NCI-H1417 (cell line): ENCODE data around the gene ABCC6.
"Not testable (repeated sequence)": the region's sequence is repeated elsewhere in the genome, so short reads cannot be mapped to it uniquely, and the experiment has no call there.

ENCODE experiments used
- DNase-seq, 3 experiments: peaks; one replicate each; lab custom pipeline; 2025; lab: John Stamatoyannopoulos, UW

Gene ABCC6

DNA sequence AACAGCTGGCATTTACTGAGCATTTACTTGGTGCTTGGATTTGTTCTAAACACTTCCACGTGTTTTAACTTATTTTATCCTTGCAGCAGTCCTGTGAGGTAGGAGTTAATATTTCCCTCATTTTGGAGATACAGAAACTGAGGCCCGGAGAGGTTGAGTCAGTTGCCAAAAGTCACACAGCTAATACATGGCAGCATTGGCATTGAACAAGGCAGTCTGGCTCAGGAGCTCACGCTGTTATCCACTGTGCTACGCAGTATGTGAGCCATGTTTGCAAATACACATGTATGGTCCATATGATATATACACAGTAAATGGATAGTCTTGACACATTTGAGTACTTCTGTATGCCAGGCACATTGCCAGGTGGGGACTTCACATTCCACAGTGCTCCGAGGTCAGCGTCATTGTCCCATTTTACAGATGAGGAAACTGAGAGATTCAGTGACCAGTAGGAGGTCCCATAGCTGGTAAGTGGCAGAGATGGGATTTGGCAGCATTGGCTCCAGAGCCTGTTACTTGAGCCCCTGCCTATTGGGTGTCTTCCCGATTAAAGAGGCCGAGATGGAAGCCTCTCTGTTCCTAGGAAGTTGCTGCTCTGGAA, 110.7 kb downstream of the ABCC6 start:
- no peak for DNase-seq

DNA sequence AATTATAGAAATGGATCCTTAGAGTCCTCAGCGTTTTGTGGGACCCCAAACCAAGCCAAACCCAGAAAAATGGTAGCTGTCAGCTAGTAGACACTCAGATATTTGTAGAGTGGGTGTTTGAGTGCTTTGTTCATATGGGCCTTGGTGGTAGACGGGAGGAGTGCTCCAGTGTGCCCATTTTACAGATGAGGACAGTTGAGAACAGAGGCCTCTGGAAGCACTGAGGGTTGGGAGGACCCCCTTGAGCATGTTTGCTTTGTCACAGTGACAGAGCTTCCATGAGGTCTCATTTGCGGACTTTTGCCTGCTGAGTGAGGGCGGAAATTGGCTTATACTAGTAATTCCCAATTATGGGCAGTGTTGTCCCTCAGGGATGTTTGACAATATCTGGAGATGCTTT, 111.7 kb downstream of the ABCC6 start:
- DNase-seq = no peak

DNA sequence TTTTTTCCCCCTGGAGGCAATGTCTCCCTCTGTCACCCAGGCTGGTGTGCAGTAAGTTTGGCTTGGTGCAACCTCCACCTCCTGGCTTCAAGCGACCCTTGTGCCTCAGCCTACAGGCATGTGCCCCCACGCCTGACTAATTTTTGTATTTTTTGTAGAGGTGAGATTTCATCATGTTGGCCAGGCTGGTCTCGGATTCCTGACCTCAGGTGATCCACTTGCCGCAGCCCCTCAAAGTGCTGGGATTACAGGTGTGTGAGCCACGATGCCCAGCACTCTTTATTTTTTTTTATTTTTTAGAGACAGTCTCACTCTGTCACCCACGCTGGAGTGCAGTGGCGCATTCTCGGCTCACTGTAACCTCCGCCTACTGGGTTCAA, 113.2 kb downstream of the ABCC6 start:
- no peak for DNase-seq

DNA sequence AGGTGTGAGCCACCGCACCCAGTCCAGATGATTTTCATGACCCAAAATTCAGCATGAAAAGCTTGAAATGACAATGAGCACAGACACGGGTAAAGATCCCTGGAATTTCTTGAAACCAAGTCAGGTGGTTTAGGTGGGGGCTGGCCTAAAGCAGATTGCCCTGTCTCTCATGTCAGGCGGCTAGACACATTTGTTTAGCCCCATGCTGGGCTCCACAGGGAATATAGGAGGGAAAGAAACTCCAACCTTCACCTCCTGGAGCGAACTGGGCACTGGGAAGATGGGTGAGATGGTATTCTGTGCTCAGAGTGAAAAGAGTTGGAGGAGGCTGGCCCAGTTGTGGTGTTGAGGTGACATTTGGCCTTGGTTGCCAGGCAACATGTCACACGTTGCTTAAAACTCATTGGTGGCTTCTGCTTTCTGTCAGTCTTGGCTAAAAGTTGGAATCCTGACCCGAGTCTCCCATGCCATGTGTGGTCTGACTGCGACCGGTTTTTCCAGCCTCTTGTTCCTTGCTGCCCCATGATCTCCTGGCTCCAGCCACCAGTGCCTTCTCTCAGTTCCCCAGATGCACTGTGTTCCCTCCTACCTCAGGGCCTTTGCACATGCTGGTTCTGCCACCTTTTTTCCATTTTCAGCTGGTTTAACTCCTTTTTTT, 113.7 kb downstream of the ABCC6 start:
- no peak for DNase-seq

DNA sequence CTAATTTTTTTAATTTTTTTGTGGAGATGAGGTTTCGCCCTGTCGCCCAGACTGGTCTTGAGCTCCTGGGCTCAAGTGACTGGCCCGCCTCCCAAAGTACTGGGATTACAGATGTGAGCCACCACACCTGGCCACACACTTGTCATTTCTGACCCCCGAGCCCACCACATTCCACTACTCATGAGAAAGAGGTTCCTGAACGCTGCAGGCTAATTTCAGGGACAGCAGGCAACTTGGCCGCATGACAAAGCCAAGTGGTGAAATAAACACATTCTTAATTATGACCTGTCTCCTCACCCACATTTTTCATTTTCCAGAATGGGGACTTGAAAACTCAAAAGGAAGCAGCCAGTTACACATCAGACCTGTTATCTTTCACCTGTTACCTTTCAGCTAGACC, 114.5 kb downstream of the ABCC6 start:
- DNase-seq = no peak

DNA sequence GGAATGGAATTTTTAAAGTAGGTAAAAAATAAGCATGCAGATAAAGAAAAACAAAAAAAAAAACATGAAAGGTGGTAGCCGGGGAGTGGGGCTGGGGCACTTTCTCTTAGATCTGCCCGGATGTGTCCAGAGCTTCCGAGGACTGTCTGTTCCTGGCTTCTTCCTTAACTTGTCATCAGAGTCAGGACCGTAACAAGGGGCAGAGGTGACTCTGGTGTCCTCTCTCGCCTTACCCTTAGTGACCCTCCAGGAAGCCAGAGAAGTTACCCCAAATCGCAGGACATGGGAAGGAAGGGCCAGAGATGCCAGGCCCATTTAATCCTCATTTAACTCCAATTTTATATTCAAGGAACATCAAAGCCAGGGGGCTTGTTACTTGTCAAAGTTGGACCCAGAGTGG, 115.5 kb downstream of the ABCC6 start:
- DNase-seq = no peak

DNA sequence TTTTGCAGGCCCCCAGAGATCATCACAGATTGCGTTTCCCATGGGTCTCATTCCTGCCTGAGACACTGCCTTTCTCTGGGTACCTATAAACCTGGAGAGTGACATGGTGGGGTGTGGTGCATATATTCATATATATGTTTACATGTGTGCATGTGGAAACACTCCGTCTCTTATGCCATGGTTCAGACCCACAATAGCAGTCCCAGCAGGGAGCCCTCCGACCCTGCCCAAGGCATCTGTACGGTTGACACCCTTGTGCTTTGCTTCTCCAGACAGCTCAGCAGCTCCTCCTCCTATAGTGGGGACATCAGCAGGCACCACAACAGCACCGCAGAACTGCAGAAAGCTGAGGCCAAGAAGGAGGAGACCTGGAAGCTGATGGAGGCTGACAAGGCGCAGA, 116.8 kb downstream of the ABCC6 start:
- no peak for DNase-seq

DNA sequence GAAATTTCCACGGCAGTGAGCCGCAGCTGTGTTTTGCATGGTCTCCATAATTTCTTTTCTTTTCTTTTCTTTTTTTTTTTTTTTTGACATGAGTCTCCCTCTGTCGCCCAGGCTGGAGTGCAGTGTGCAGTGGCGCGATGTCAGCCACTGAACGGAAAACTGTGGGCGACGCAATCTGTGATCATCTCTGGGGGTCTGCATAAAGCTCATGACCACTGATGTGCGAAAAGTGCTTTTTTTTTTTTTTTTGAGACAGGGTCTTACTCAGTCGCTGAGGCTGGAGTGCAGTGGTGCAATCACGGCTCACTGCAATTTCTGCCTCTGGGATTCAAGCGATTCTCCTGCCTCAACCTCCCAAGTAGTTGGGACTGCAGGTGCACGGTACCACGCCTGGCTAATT, 117.6 kb downstream of the ABCC6 start:
- DNase-seq = no peak

DNA sequence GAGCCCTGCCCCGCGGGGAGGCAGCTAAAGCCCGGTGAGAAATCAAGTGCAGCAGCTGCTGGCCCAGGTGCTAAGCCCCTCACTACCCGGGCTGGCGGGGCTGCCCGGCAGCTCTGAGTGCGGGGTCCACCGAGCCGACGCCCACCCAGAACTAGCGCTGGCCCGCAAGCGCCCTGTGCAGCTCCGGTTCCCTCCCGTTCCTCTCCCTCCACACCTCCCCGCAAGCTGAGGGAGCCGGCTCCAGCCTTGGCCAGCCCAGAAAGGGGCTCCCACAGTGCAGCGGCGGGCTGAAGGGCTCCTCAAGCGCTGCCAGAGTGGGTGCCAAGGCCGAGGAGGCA, 118.5 kb downstream of the ABCC6 start:
- DNase-seq = not testable (repeated sequence)

DNA sequence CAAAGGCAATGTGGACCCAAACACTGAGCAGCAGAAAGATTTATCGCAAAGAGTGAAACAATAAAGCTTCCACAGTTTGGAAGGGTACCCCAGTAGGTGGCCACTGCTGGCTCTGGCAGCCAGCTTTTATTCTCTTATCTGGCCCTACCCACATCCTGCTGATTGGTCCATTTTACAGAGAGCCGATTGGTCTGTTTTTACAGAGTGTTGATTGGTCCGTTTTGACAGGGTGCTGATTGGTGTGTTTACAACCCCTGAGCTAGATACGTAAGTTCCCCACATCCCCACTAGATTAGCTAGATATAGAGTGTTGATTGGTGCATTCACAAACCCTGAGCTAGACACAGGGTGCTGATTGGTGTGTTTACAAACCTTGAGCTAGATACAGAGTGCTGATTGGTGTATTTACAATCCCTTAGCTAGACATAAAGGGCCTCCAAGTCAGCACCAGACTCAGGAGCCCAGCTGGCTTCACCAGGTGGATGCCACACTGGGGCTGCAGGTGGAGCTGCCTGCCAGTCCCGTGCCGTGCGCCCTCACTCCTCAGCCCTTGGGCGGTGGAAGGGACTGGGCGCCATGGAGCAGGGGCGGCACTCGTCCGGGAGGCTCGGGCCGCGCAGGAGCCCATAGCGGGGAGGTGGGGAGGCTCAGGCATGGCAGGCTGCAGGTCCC, 119.0 kb downstream of the ABCC6 start:
- not testable (repeated sequence) for DNase-seq

DNA sequence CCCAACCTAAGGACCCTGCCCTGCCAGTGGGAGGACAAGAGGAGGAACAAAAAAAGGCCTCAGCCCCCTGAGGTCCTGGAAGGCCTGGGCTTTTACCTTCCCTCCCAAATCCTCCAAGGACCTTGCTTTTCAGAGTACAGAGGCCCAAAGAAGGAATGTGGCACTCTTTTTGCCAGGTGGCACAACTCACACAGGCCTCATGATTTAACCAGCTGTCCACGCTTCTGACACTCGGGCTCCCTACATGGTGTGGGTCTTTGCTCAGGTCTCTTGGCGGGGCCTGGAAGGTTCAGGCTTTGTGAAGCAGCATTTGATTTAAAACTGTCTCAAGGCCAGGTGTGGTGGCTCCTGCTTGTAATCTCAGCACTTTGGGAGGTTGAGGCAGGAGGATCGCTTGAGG, 120.6 kb downstream of the ABCC6 start:
- no peak for DNase-seq

DNA sequence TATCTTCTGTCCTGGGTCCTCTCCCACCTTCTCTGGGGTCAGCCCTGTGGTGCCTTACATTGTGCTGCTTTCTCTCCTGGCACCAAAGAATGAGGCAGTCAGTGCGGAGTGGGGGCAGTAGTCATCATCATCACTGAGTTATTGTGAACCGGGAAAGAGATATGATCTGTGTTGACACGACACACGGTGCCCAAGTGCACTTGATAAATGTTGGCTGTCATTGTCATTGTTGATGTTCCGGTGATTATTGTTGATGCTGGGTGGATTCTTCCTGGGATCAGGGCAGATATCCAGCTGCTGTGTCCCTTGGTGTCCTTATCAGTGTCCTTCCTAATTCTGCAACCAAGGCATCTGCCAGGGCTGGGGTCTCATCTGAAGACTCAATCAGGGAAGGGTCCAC, 121.7 kb downstream of the ABCC6 start:
- no peak for DNase-seq

DNA sequence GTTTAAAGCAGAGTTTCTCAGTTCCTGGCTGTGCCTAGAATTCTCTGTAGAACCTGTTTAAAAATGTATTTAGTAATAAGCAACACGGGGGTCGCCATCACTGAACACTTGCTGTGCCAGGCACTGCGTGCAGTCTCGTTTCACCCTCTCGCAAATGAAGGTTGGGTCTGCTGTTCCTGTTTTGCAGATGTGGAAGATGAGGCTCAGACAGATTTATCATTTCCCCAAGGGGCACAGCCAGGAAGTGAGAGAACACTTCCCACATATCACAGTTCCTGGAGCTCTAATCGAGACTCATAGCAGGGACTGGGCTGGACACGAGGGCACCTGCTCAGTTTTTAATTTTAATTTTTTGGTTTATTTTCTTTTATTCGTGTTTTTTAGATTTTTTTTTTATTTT, 122.7 kb downstream of the ABCC6 start:
- DNase-seq = no peak

DNA sequence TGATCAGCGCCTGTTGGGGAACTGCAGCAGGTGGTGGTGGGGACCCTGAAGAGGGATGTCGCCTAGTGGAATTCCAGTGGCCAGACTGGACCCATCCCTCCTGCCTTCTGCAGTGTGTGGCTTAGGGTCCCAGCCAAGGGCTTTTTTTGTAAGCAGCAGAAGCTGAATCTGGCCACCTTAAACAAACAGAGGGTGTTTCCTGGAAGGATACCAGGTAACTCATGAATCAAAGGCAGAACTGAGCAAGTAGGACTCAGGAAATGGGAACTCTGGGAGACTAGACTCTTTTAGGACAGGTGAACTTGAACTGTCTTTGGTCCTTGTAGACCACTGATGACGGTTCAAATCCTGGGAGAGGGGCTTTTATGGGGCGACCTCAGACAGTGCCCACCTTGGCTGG, 124.0 kb downstream of the ABCC6 start:
- DNase-seq = no peak
